Activated T-cell treated with anti-CD3 and anti-CD28 coated beads for 24 hours (primary cell): Measurements from ENCODE around the gene C4BPB.

Experiments used
- DNase-seq: peaks from one replicate; pipeline ENCODE4 v3.0.0-alpha.2; 2020; ENCODE audit warnings: low read depth

Gene C4BPB

DNA sequence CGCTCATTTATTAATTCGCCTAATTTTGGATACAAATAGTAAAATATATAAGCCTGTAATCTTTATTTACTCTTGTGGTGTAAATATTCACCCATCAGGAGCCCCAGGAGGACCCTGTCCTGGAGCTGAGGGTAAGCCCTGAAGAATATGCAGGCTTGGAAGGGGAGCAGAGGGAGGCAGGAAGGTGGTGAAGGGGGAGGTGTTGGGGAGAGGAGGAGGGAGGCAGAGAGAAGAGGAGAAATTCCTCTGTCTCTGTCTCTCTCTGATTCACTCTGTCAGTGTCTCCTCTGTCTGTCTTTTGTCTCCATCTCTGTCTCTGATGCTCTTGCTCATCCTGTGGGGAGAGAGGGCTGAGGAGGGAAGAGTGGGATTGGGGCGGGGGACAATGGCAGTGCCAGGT lies 2.8 kb upstream of the C4BPB start:
- DNase-seq, result no peak

DNA sequence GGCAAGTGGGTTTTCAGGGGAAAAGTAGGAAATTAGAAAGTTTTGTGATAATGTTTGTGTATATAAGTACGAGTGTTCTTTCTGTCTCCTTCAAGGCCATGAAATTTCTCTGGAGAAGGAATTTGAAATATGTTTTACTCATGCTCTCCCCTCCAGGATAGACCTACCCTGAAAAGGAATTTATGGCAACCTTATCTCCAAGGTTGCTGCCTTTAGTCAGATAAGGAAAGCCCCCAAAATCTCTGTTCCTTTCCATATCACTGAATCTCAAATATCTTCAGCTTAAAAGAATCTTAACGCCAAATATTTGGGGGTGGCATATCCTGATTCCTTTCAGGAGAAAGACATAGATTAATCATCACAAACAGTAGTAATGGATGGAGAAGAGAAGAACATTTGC lies 499 bp upstream of the C4BPB start:
- no peak for DNase-seq

DNA sequence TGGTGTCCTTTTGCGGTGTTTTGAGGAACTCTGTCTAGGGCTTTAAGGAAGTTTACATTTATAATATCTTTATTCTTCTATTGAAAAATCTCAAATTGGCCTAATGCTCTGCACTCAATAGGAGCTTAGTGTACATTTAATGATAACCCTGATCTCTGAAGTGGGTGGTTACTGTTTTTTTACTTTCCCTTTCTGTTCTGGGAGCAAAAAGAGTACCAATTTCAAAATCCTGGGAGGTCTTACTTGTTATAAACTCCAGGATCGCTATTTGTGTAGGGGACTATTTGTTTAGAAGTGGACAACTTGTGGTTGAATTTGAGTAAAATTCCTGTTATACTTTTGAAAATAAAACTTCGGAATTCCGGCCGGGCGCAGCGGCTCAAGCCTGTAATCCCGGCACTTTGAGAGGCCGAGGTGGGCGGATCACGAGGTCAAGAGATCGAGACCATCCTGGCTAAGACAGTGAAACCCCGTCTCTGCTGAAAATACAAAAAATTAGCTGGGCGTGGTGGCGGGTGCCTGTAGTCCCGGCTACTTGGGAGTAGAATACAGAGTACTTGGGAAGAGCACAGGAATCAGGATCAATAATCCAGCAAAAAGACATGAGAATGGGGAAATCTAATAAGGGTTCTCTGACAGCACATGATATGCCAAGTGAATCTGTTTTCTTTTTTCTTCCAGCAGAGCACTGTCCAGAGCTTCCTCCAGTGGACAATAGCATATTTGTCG lies 1.1 kb downstream of the C4BPB start:
- no peak for DNase-seq

DNA sequence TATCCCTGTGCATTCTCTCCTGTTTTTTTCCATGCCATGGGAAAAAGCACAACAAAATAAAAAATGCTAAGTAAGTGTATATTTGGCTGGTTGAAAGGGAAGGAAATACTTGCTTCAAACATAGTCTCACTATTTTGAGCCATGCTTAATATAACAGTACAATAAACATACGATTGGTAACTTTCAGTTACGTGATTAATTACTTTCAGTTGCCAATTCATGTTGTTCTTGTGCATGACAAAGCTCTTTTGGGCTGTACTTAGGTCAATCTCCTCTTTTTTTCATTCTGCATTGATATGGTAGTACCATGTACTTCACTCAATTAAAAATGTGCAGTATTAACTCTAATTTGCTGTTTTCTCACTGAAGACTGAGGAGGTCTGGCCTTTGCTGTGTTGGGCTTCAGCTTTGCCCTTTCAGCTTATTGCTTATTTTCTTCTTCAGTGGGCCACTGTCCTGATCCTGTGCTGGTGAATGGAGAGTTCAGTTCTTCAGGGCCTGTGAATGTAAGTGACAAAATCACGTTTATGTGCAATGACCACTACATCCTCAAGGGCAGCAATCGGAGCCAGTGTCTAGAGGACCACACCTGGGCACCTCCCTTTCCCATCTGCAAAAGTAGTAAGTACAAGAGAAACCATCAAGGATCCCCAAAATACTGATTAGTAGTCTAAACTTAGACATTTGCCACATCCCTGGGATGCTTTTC lies 2.7 kb downstream of the C4BPB start:
- no peak for DNase-seq

DNA sequence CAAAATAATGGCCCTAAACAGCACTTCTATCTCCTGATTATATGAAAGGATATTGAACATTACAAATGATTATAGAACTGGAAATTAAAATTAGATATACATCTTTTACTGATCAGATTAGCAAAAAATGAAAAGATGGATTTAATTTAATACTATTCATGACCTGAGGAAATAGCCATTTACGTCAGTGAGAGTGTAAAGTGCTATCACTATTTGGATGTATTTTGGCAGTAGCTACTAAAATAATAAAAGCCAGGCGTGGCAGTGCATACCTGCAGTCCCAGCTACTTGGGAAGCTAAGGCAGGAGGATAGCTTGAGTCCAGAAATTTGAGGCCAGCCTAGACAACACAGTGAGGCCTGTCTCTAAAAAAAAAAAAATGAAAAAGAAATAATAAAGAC lies 5.3 kb downstream of the C4BPB start:
- no peak for DNase-seq

DNA sequence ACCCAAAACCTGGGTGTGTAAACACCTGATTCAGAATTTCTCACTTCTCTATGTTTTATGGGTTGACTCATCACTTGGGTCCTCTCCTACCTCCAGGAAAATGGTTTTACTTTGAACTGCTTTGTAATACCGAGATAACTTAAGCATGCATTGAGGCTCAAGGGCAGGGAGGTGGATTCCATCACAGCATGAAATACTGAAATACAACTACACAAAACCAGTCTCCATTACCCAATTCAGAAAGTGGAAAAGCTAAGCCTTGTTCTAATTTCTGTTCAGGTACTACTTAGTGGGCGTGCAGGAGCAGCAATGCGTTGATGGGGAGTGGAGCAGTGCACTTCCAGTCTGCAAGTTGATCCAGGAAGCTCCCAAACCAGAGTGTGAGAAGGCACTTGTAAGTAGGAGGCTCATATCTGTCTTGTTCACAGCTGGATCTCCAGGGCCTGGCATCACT lies 9.2 kb downstream of the C4BPB start:
- peak; percentile 23 for DNase-seq

DNA sequence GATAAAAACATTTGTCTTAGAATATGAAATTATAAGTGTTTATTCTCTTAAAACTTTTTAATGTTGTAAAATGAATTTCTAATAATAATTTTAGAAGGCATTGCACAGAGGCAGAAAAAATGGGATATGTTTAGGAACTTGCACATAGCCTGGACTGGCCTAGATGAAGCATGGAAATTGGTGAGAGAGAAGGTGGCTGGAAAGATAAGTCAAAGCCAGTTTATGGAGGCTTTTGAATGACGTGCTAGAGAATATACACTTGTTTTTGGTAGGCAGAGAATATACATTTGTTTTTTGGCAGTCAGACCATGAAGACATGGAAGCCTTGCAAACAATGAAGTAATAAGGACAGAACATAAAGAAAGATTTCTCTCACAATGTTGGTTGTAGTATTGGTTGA lies 13.1 kb downstream of the C4BPB start:
- DNase-seq, result no peak

DNA sequence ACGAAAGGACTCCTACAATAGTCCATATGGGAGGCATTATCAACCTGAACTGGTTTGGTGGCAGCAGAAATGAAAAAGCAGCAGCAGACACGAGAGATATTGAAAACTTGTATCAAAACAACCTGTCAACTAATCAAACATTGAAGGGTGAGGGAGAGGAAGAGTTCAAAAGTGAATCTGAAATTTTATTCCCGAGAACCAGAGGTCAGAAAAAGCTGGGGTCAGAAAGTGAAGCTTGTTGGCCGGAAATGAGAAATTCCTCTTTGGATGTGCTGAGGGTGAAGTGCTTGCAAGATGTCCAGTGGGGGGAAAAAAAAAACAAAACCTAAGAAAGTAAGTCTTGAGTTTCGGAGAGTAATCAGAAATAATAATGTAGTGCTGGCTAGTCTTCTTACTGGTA lies 13.5 kb downstream of the C4BPB start:
- no peak for DNase-seq

DNA sequence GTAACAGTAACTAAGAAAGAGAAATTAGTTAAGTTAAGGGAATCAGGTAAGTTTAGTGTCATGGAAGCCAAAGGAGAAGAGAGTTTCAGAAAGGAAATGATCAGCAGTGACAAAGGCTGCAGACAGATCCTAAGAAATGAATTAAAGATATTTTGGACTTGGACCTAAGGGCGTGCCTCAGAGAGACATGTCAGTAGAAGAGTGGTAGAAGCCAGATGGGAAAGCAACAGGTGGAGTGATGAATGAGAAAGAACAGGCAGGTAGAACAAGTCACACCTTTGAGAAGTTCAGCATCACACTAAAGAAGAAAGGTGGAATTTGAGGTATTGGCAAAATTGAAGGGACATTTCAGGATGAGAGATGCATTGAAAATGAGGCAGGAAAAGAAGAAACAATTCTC lies 14.0 kb downstream of the C4BPB start:
- DNase-seq, result no peak

DNA sequence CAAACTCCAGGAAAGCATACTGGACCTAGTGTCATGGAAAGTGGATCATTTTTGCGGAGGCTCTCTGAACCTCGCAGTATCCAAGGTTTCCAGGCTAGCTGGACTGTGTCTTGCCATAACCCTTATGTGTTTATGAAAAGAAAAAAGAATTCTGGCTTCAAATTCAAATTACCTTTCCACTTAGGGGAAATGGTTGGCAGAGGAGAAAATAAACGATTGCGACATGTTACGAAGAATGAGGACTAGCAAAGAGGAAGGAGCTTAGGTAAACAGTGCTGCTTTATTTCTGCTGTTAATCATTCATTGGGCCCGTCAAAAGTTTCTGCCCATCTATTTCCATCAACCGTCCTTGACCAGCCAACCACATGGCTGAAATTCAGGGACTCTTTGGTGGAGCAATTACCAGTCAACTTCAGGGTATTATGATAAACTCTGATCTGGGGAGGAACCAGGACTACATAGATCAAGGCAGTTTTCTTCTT lies 15.3 kb downstream of the C4BPB start, which contains the start of gene C4BPA:
C4BPA (plus strand) TSS at position 342 of the 482 bp plus-strand sequence. CDS start 8,793 bp downstream, outside the sequence.
- DNase-seq, result no peak

DNA sequence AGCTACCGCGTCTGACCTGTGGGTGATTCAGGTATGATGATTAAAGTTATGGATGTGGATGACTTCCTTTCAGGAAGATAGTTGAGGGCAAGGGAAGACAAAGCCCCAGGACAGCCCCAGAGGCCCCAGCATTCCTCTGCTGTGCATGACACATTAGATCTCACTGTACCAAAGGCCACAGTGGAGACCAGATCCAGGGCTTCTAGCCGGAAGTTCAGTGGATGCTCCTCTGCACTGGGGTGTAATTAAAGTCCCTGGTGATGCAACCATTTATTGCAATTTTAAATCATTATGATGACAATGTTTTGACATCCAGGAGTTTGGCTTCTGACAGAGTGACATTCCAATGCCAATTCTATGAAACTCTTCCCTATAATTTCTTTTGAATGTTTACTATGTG lies 20.3 kb downstream of the C4BPB start:
- DNase-seq, result no peak

DNA sequence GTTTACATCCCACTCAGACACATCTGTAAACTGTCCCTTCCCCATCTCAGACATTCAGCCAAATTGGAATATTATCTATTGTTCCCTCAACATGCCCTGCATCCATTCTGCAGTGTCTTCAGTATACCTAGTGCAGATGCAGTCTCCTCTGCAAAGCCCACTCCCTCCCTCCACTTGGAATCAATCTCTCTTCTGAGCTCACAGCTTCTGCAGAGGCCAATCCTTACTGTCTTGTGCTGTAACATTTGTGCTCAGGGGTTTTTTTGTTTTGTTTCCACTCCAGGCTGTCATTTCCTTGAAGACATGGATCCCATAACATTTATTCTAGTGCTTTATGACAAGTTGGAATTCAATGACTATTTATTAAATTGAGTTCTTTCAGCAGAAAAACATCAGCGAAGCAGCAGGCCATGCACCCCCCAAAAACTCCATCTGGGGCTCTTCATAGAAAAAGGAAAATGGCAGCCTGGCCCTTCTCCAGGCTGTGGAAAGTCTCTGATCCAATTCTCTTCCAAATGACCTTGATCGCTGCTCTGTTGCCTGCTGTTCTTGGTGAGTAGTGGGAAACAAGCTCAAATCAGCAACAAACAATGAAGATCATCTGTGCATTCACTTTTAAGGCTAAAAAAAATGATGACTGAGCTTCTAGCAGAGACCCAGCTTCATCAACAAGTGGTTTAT lies 24.1 kb downstream of the C4BPB start:
- DNase-seq, result no peak

DNA sequence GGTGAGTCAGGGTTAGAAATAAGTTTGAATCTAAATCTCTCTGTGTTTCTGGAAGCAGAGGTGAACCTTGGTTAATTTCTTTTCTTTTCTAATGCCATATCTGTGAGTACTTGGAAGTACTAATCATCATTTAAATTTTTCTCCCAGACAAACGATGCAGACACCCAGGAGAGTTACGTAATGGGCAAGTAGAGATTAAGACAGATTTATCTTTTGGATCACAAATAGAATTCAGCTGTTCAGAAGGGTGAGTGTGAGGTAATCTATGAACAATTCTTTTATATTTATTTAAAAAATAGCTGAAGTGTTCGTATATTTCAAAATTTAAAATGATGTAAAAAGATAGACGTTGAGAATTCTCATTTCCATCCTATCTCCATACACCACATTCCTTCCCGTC lies 26.6 kb downstream of the C4BPB start:
- DNase-seq, result no peak

DNA sequence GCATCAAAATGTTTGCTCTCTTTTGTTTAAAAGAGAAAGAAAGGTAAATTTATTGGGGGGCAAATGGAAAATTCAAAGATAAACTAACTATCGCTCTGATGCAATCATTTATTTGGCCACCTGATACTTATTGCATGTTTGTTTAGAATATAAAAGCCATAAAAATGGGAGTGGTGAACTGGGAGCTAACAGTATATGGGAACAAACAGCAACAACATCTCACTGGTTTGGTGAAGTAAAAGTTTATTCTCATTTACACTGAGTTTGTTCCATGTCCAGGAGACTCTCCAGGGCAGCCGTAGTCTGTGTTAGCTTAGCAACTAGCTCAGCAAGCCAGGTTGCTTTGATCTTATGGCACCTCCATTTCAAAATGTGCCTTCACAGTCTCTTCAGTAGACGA lies 35.7 kb downstream of the C4BPB start:
- no peak for DNase-seq

DNA sequence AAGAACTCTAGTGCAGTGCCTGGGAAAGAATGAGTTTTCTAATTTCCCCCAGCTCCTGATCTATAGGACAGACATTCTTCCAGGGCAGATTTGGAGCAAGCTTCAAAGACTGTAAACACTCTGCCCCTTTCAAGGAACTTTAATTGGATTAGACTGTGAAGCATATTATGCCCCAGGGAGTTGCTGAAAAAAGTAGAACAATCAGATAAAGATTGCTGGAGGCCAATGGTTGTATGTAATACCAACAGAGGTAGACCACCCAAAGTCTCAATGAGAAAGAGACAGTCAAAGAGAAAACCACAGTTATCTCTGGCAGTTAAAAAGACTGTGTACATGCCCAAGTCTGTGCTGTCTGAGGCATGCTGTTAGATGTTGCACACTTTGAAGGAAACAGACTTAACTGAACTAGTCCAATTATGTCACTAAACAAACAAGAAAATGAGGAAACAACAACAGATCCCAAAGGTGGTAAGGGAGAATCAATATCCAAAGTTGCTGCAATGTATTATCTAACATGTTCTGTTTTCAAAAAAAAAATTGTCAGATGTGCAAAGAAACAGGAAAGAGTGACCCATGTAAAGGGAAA lies 39.8 kb downstream of the C4BPB start:
- DNase-seq, result no peak

DNA sequence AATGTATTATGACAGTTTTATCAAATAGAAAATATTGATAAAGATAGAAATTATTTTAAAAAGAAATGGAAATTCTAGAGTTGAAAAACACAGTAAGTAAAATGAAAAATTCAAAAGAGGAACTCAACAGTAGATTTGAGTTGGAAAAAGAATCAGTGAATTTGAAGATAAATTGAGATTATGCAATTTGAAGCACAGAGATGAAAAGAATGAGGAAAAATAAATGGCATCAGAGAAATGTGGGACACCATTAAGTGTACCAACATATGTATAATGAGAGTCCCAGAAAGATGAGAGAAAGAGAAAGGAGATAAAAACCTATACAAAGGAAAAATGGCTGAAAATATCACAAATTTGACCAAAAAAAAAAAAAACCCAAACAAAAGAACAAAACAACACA lies 40.4 kb downstream of the C4BPB start:
- no peak for DNase-seq

DNA sequence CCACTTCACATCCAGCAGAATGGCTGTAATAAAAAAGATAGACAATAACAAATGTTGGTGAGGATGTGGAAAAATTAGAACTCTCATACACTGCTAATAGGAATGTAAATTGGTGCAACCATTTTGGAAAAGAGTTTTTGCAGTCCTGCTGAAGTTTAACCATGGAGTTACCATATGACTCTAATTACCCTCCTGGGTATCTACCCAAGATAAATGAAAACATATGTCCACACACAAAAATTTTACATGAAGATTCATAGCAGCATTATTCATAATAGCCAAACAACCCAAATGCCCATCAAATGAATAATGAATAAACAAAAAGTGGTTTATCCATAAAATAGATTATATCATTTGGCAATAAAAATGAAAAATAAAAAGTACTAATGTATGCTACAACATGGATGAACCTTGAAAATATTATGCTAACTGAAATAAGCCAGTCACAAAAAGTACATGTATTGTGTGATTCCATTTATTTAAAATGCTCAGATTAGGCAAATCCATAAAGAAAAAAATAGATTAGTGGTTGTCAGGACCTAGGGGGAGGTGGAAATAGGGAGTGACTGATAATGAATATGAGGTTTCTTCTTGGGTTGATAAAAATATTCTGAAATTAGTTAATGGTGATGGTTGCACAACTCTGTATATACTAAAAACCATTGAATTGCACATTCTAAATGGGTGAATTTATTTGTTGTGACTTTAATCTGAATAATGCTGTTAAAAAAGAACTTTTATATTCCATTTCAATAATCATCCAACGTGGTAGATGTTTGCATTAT lies 41.8 kb downstream of the C4BPB start:
- DNase-seq, result no peak

DNA sequence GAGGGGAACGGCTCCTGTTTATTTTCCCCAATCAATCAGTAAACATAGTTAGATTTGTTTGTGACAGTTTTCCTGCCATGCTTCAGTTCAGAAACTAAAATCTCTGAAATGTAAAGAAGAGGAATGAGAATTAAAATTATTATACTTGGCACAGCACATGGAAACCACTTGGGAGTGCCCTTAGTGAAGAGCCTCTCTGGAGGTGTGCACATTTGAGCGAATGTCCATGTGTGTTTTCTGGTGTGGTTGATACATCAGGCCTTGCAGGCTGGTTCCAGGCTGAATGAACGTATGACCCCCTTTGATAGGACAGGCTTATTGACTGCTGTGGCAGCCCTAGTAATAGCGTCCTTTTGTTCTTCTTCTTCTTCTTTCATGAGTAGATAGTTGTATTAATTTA lies 42.5 kb downstream of the C4BPB start:
- DNase-seq, result no peak

DNA sequence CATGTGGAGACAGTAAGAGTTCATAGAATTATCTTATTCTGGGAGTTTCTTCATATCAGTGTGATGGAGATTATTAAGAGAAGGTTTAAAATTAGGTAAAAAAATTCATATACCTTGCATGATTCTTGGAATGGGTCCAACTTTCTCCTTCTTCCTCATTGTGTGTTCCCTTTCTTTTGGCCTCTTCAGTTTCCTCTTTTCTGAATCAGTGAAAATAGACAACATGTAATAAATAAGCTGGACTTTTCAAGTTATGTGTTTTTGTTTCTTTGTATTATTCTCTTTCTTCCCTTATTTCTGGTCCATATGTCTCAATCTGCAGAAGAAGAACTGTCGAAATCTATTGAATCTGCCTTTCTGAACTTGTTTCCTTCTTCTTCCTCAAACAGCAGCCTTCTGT lies 45.9 kb downstream of the C4BPB start:
- DNase-seq, result no peak

DNA sequence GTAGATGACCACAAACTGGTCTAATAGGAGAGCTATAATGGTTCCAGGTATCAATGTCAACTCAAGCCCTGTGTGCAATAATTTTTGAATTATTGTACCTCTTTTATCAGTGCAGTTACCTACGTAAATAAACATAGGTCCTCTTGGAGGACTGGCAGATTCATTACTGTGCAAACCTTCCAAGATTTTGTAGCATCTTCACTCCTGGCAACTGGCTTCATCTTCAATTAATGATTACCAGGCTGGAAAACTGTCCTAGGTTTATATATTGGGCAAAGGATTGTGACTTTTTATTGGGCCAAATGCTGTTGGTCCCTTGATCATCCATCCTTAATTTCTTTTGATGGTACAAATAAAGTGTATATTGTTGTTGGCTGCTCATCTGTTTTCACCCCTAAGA lies 51.0 kb downstream of the C4BPB start:
- no peak for DNase-seq

DNA sequence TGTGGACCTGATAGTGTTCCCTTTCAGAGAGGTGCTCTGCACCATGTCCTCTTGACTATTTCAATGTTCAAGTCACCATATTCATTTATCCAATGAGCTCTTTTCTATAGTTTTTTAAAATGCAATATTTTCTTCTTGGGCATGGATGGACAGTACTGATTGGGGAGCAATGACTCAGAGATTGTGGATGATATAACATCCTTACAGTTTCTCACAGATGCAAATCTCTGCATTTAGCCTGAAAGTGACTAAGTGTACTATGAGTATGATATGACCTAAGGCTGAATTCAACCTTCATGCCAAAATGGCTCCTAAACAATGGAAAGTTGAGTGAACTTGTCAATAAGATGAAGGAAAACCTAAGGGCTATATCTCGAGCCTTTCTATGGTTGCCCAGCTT lies 51.9 kb downstream of the C4BPB start:
- no peak for DNase-seq
